SK-N-SH treated with all-trans-retinoic acid at 6 μM for 48 hours (cell line): ENCODE data around the gene PPP2R5D.

Experiments
- ATAC-seq: fragments of 200-7000 bp; cut with Tn5 transposase; 3 replicates; pipeline ENCODE4 v1.9.1; 2020; ENCODE audit warnings: mild to moderate bottlenecking, moderate library complexity
- ARNTL ChIP-seq: fragments of 450-650 bp; formaldehyde crosslinking; IDR thresholded peaks from 2 replicates; pipeline ENCODE4 v1.5.0; 2020; ENCODE audit warnings: low read depth, mild to moderate bottlenecking, moderate library complexity, borderline replicate concordance
- BACH2 ChIP-seq: fragments of 250-450 bp; sonication (Bioruptor Pico); IDR thresholded peaks from 2 replicates; pipeline ENCODE4 v1.9.0; 2021; ENCODE audit warnings: mild to moderate bottlenecking, borderline replicate concordance
- CREB5 ChIP-seq: fragments of 250-450 bp; sonication (Bioruptor Pico); IDR thresholded peaks from 2 replicates; pipeline ENCODE4 v1.5.1; 2020; ENCODE audit warnings: low read depth, mild to moderate bottlenecking, moderate library complexity
- ESRRG ChIP-seq: fragments of 250-450 bp; sonication (Bioruptor Pico); IDR thresholded peaks from 2 replicates; pipeline ENCODE4 v1.6.1; 2021; ENCODE audit warnings: mild to moderate bottlenecking
- ISL1 ChIP-seq: fragments of 250-450 bp; sonication (Bioruptor Pico); IDR thresholded peaks from 2 replicates; pipeline ENCODE4 v2.1.2; 2022; ENCODE audit warnings: mild to moderate bottlenecking, moderate library complexity
- OSR1 ChIP-seq: fragments of 250-450 bp; sonication (Bioruptor Pico); IDR thresholded peaks from 2 replicates; pipeline ENCODE4 v1.8.0; 2022; ENCODE audit warnings: moderate library complexity, mild to moderate bottlenecking, inconsistent platforms
- PATZ1 ChIP-seq: fragments of 250-450 bp; sonication (Bioruptor Pico); IDR thresholded peaks from 2 replicates; pipeline ENCODE4 v1.8.0; 2020; ENCODE audit warnings: mild to moderate bottlenecking, moderate library complexity, borderline replicate concordance
- POU6F1 ChIP-seq: fragments of 250-450 bp; sonication (Bioruptor Pico); IDR thresholded peaks from 2 replicates; pipeline ENCODE4 v1.8.0; 2021; ENCODE audit warnings: low read depth, mild to moderate bottlenecking, moderate library complexity, borderline replicate concordance
- RARB ChIP-seq: fragments of 250-450 bp; sonication (Bioruptor Pico); IDR thresholded peaks from 2 replicates; pipeline ENCODE4 v1.8.0; 2021; ENCODE audit warnings: mild to moderate bottlenecking, moderate library complexity
- SNAI2 ChIP-seq: fragments of 250-450 bp; sonication (Bioruptor Pico); IDR thresholded peaks from 2 replicates; pipeline ENCODE4 v1.5.0; 2020; ENCODE audit warnings: mild to moderate bottlenecking, moderate library complexity
- TSHZ2 ChIP-seq: fragments of 250-450 bp; sonication (Bioruptor Pico); IDR thresholded peaks from 2 replicates; pipeline ENCODE4 v1.5.0; 2020; ENCODE audit warnings: mild to moderate bottlenecking, moderate library complexity
- ZC3H10 ChIP-seq: fragments of 250-450 bp; sonication (Bioruptor Pico); IDR thresholded peaks from 2 replicates; pipeline ENCODE4 v1.5.1; 2021; ENCODE audit warnings: mild to moderate bottlenecking, moderate library complexity
- ZFP3 ChIP-seq: fragments of 250-450 bp; sonication (Bioruptor Pico); IDR thresholded peaks from 2 replicates; pipeline ENCODE4 v1.5.0; 2020; ENCODE audit warnings: mild to moderate bottlenecking, moderate library complexity
- ZFP30 ChIP-seq: fragments of 450-650 bp; formaldehyde crosslinking; IDR thresholded peaks from 2 replicates; pipeline ENCODE4 v1.5.0; 2022; ENCODE audit warnings: mild to moderate bottlenecking, moderate library complexity
- ZNF565 ChIP-seq: fragments of 450-650 bp; formaldehyde crosslinking; conservative IDR thresholded peaks from 2 replicates; pipeline ENCODE4 v1.5.0; 2020; ENCODE audit warnings: low read depth, mild to moderate bottlenecking, moderate library complexity
- ZNF8 ChIP-seq: fragments of 450-650 bp; formaldehyde crosslinking; IDR thresholded peaks from 2 replicates; pipeline ENCODE4 v1.5.0; 2020; ENCODE audit warnings: mild to moderate bottlenecking, moderate library complexity
- TF ChIP-seq, protein P1 (sequence below): fragments of 250-450 bp; sonication (Bioruptor Pico); IDR thresholded peaks from 2 replicates; pipeline ENCODE4 v1.5.1; 2021; ENCODE audit warnings: mild to moderate bottlenecking, moderate library complexity

The PPP2R5D gene

DNA sequence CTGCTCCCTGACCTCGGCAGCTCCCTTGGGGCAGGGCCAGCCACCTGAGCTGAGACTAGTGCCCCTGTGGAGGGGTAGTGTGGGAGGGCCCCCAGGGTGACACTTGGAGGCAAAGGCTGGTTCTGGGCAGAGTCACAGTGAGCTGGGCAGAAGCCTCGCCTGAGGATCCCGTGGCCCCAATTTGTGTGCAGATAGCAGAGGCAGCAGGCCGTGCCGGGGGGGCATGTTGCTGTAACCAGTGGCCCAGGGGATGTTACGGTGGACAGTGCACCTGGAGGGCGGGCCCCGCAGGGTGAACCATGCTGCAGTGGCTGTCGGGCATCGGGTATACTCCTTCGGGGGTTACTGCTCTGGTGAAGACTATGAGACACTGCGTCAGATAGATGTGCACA, 32.6 kb downstream of the PPP2R5D start:
- no peak for TF ChIP-seq ZFP30
- no peak for TF ChIP-seq ZNF565 (CRISPR knock-in tag)
- no peak for TF ChIP-seq ZC3H10 (CRISPR knock-in tag)
- TF ChIP-seq ISL1 (CRISPR knock-in tag) = no peak
- TF ChIP-seq SNAI2 = no peak
- TF ChIP-seq, protein P1, sequence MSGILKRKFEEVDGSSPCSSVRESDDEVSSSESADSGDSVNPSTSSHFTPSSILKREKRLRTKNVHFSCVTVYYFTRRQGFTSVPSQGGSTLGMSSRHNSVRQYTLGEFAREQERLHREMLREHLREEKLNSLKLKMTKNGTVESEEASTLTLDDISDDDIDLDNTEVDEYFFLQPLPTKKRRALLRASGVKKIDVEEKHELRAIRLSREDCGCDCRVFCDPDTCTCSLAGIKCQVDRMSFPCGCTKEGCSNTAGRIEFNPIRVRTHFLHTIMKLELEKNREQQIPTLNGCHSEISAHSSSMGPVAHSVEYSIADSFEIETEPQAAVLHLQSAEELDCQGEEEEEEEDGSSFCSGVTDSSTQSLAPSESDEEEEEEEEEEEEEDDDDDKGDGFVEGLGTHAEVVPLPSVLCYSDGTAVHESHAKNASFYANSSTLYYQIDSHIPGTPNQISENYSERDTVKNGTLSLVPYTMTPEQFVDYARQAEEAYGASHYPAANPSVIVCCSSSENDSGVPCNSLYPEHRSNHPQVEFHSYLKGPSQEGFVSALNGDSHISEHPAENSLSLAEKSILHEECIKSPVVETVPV (CRISPR knock-in tag) = no peak
- no peak for TF ChIP-seq OSR1
- ATAC-seq = no peak

DNA sequence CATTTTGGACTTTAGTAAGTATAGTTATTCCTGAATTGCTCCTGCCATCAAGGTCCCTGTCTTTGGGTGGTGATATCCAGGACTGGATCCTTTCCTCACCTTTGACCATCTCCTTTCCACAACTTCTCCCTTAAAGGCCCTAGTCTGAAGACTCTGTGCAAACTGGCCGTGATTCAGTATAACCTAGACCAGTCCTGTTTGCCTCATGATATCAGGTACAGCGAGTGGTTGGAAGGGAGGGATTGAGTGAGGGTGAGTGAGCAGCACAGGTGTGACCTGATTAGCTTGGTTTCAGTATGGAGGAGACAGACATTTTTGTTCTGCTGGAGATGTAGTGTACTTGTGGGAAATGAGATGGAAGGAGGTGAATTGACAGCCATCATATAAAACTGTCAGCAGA, 34.8 kb downstream of the PPP2R5D start:
- ATAC-seq = no peak
- TF ChIP-seq CREB5 (CRISPR knock-in tag) = no peak
- TF ChIP-seq OSR1 = no peak
- TF ChIP-seq ZNF8 (CRISPR knock-in tag) = no peak
- no peak for TF ChIP-seq ISL1 (CRISPR knock-in tag)
- TF ChIP-seq, protein P1 (CRISPR knock-in tag) = no peak
- no peak for TF ChIP-seq ESRRG

DNA sequence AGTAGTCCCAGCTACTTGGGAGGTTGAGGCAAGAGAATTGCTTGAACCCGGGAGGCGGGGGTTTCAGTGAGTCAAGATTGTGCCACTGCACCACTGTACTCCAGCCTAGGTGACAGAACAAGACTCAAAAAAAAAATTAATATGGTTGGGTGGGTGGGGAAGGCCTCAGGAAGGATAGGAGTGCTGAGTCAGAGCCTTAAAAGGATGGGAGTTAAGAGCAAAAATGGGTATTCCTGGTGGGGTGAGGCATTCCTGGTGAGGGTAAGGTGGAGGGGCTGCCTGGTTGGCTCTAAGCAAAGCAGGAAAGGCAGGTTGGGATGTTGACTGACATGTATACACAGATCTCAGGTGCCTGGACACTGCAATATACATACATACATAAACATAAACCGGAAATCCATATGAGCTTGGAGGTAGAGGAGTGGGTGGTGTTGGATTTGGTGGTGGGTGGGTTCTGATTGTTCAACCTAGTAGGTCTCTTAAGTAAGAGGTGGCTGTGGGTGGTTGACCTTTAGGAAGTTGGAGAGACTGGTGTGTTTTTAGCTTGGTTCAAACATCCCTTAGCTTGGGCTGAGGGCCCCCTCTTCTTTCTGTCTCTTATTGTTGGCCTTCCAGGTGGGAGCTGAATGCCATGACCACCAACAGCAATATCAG, 35.8 kb downstream of the PPP2R5D start:
- TF ChIP-seq ZNF8 (CRISPR knock-in tag) = no peak
- TF ChIP-seq PATZ1 (CRISPR knock-in tag) = no peak
- TF ChIP-seq ESRRG = no peak
- no peak for TF ChIP-seq ZNF565 (CRISPR knock-in tag)
- no peak for TF ChIP-seq ZFP3 (CRISPR knock-in tag)
- no peak for TF ChIP-seq TSHZ2 (CRISPR knock-in tag)
- no peak for TF ChIP-seq SNAI2
- TF ChIP-seq POU6F1 (CRISPR knock-in tag) = no peak
- no peak for TF ChIP-seq ZC3H10 (CRISPR knock-in tag)
- TF ChIP-seq ARNTL (CRISPR knock-in tag) = no peak
- no peak for TF ChIP-seq BACH2 (CRISPR knock-in tag)
- no peak for TF ChIP-seq RARB (CRISPR knock-in tag)
- TF ChIP-seq, protein P1 (CRISPR knock-in tag) = no peak
- ATAC-seq = no peak
